ENCODE data around the gene ARHGEF4. TPM values are rescaled to one million over a fixed set of nuclear protein-coding genes. Genes with fewer than 3 reads are reported as not detected.

ARHGEF4 gene
- total and polyA plus RNA-seq, 11 donors, result 0.30 to 5.5 (median 3.8) TPM

GRCh38 chr2:130824492-130825061 is 12.1 kb upstream of the ARHGEF4 start:
- intact Hi-C loops (cut with DNase I), result no loop called here
- TF ChIP-seq CTCF (IDR thresholded peaks at IDR 0.05), result no peak
- TF ChIP-seq POLR2A (IDR thresholded peaks at IDR 0.05), result no peak
- Histone ChIP-seq H3K36me3 (no peaks in the 10 kb centered on the region), H3K27me3 (peaks cover 0 to 5% (median 0%) of the 10 kb centered on the region in 9 donors), H3K9me3 (no peaks in the 10 kb centered on the region), H3K27ac (no peak overlapping the region), H3K4me3 (no peak overlapping the region), H3K4me1 (peaks cover 0 to 10% (median 0%) of the 10 kb centered on the region in 12 donors)
- DNase-seq (no peak), ATAC-seq (no peak)
- WGBS, 4 donors, result 36 to 71% (median 53%) methylated on average over 8 of the region's 8 CpGs

GRCh38 chr2:130825231-130825965 is 11.3 kb upstream of the ARHGEF4 start:
- peaks cover 0 to 7% (median 0%) of the 10 kb centered on the region in 12 donors for H3K4me1 ChIP-seq
- peaks cover 0 to 2% (median 0%) of the 10 kb centered on the region in 9 donors for H3K27me3 ChIP-seq
- H3K9me3 ChIP-seq, result no peaks in the 10 kb centered on the region
- H3K4me3 ChIP-seq, result no peak overlapping the region
- H3K27ac ChIP-seq, result no peak overlapping the region
- TF ChIP-seq CTCF (IDR thresholded peaks at IDR 0.05) (no peak), POLR2A (IDR thresholded peaks at IDR 0.05) (no peak)
- no peaks in the 10 kb centered on the region for H3K36me3 ChIP-seq
- WGBS, 4 donors, result 83 to 87% (median 83%) methylated on average over 9 to 16 of the region's 16 CpGs
- no peak for DNase-seq
- ATAC-seq, result no peak
- intact Hi-C loops (cut with DNase I), result no loop called here

GRCh38 chr2:130825966-130826253 is 10.8 kb upstream of the ARHGEF4 start:
- peaks cover 0 to 7% (median 0%) of the 10 kb centered on the region in 12 donors for H3K4me1 ChIP-seq
- no peaks in the 10 kb centered on the region for H3K36me3 ChIP-seq
- intact Hi-C loops (cut with DNase I), result no loop called here
- no peak overlapping the region for H3K4me3 ChIP-seq
- 82 to 88% (median 87%) methylated on average over 13 of the region's 13 CpGs for WGBS, 4 donors
- no peak overlapping the region for H3K27ac ChIP-seq
- no peaks in the 10 kb centered on the region for H3K9me3 ChIP-seq
- DNase-seq, result no peak
- H3K27me3 ChIP-seq, result peaks cover 0 to 5% (median 0%) of the 10 kb centered on the region in 9 donors
- no peak for ATAC-seq
- no peak for TF ChIP-seq POLR2A (IDR thresholded peaks at IDR 0.05)
- TF ChIP-seq CTCF (IDR thresholded peaks at IDR 0.05), result no peak

- intact Hi-C loops (cut with DNase I), result no loop called here
- DNase-seq (no peak), ATAC-seq (no peak)
- H3K4me3 ChIP-seq, result no peak overlapping the region
- peaks cover 0 to 10% (median 0%) of the 10 kb centered on the region in 9 donors for H3K27me3 ChIP-seq
- no peak for TF ChIP-seq CTCF (IDR thresholded peaks at IDR 0.05)
- TF ChIP-seq POLR2A (IDR thresholded peaks at IDR 0.05), result no peak
- 80 to 91% (median 81%) methylated on average over 12 of the region's 12 CpGs for WGBS, 4 donors
- no peaks in the 10 kb centered on the region for H3K36me3 ChIP-seq
- H3K27ac ChIP-seq, result no peak overlapping the region
- peaks cover 0 to 7% (median 0%) of the 10 kb centered on the region in 12 donors for H3K4me1 ChIP-seq
- H3K9me3 ChIP-seq, result no peaks in the 10 kb centered on the region
Measured at GRCh38 chr2:130826419-130826818, 10.3 kb upstream of the ARHGEF4 start.

Data from heart left ventricle (tissue), 16 donors.